WTC11 (cell line): ENCODE results near the gene SLC16A9.

Source experiments
- CBFB ChIP-seq: sonication (generic); formaldehyde crosslinking; IDR thresholded peaks from 2 replicates; pipeline ENCODE4 v1.8.1; 2022; ENCODE audit warnings: mild to moderate bottlenecking, low read depth, missing genetic modification reagents
- CREM ChIP-seq: sonication (generic); formaldehyde crosslinking; IDR thresholded peaks from 2 replicates; pipeline ENCODE4 v1.8.1; 2022; ENCODE audit warnings: mild to moderate bottlenecking, missing genetic modification reagents, moderate library complexity
- CTCF ChIP-seq: fragments of 200-600 bp; IDR thresholded peaks from 2 replicates; pipeline ENCODE4 v1.8.0; 2022; ENCODE audit warnings: antibody characterized with exemption
- E2F1 ChIP-seq: sonication (generic); formaldehyde crosslinking; IDR thresholded peaks from 2 replicates; pipeline ENCODE4 v1.8.0; 2022; ENCODE audit warnings: mild to moderate bottlenecking, missing genetic modification reagents
- FOXJ3 ChIP-seq: sonication (generic); formaldehyde crosslinking; IDR thresholded peaks from 2 replicates; pipeline ENCODE4 v1.9.0; 2021; ENCODE audit warnings: missing genetic modification reagents, mild to moderate bottlenecking, borderline replicate concordance
- MYBL2 ChIP-seq: sonication (generic); formaldehyde crosslinking; IDR thresholded peaks from 2 replicates; pipeline ENCODE4 v1.8.1; 2023; ENCODE audit warnings: mild to moderate bottlenecking, moderate library complexity, missing genetic modification reagents
- NFE2L1 ChIP-seq: sonication (generic); formaldehyde crosslinking; IDR thresholded peaks from 2 replicates; pipeline ENCODE4 v1.8.1; 2023; ENCODE audit warnings: missing genetic modification reagents
- RELA ChIP-seq: sonication (generic); formaldehyde crosslinking; IDR thresholded peaks from 2 replicates; pipeline ENCODE4 v1.8.1; 2022; ENCODE audit warnings: missing genetic modification reagents, mild to moderate bottlenecking, borderline replicate concordance
- ZSCAN18 ChIP-seq: fragments of 250-450 bp; sonication (Bioruptor Pico); IDR thresholded peaks from 2 replicates; pipeline ENCODE4 v2.1.2; 2022; ENCODE audit warnings: mild to moderate bottlenecking, moderate library complexity
- TF ChIP-seq, protein P1 (sequence below): sonication (generic); formaldehyde crosslinking; IDR thresholded peaks from 2 replicates; pipeline ENCODE4 v1.8.0; 2022; ENCODE audit warnings: mild to moderate bottlenecking, missing genetic modification reagents
- TF ChIP-seq, protein P2 (sequence below): sonication (generic); formaldehyde crosslinking; conservative IDR thresholded peaks from 2 replicates; pipeline ENCODE4 v1.8.1; 2023; ENCODE audit warnings: mild to moderate bottlenecking, low read depth, missing genetic modification reagents, moderate library complexity

DNA sequence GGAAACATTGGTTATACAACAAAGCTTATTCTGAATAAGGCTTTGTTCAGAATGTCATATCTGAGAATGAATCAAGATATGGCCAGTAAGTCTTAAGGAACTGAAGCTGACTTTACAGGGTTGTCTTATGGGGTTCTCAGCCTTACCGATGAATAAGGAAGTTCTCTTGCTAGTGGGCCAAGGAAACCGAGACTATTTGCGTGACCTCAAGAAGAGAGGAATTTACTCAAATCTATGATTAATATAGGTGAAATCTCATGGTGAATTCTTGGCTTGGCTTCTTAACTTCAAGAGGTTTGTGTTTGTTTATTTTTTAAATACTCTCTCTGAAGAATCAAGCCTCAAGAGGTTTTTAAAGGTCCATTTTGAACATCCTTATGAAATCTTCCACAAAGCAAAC lies 48.3 kb upstream of the SLC16A9 start:
- TF ChIP-seq E2F1 (no peak), NFE2L1 (CRISPR knock-in tag) (no peak), CTCF (no peak), MYBL2 (CRISPR knock-in tag) (no peak), RELA (CRISPR knock-in tag) (no peak), CBFB (no peak), CREM (CRISPR knock-in tag) (no peak), FOXJ3 (CRISPR knock-in tag) (no peak), ZSCAN18 (CRISPR knock-in tag) (no peak)
- TF ChIP-seq, protein P1, sequence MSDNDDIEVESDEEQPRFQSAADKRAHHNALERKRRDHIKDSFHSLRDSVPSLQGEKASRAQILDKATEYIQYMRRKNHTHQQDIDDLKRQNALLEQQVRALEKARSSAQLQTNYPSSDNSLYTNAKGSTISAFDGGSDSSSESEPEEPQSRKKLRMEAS, result no peak
- TF ChIP-seq, protein P2, sequence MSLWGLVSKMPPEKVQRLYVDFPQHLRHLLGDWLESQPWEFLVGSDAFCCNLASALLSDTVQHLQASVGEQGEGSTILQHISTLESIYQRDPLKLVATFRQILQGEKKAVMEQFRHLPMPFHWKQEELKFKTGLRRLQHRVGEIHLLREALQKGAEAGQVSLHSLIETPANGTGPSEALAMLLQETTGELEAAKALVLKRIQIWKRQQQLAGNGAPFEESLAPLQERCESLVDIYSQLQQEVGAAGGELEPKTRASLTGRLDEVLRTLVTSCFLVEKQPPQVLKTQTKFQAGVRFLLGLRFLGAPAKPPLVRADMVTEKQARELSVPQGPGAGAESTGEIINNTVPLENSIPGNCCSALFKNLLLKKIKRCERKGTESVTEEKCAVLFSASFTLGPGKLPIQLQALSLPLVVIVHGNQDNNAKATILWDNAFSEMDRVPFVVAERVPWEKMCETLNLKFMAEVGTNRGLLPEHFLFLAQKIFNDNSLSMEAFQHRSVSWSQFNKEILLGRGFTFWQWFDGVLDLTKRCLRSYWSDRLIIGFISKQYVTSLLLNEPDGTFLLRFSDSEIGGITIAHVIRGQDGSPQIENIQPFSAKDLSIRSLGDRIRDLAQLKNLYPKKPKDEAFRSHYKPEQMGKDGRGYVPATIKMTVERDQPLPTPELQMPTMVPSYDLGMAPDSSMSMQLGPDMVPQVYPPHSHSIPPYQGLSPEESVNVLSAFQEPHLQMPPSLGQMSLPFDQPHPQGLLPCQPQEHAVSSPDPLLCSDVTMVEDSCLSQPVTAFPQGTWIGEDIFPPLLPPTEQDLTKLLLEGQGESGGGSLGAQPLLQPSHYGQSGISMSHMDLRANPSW (CRISPR knock-in tag), result no peak
